ENCODE measurements around the gene GJC1.

GJC1 gene

GRCh38 chr17:44871556-44871955 lies 41.5 kb upstream of the GJC1 start:
- TF ChIP-seq PPARA (CRISPR knock-in tag; IDR thresholded peaks at IDR 0.05; ENCODE audit: borderline replicate concordance) = no peak
- TF ChIP-seq, protein P1, sequence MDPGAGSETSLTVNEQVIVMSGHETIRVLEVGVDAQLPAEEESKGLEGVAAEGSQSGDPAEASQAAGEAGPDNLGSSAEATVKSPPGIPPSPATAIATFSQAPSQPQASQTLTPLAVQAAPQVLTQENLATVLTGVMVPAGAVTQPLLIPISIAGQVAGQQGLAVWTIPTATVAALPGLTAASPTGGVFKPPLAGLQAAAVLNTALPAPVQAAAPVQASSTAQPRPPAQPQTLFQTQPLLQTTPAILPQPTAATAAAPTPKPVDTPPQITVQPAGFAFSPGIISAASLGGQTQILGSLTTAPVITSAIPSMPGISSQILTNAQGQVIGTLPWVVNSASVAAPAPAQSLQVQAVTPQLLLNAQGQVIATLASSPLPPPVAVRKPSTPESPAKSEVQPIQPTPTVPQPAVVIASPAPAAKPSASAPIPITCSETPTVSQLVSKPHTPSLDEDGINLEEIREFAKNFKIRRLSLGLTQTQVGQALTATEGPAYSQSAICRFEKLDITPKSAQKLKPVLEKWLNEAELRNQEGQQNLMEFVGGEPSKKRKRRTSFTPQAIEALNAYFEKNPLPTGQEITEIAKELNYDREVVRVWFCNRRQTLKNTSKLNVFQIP (CRISPR knock-in tag; IDR thresholded peaks at IDR 0.05; ENCODE audit: borderline replicate concordance, low read depth) = no peak
- no peak for TF ChIP-seq ESRRG (CRISPR knock-in tag; IDR thresholded peaks at IDR 0.05)
- no peak for ATAC-seq

GRCh38 chr17:44867841-44868240 lies 37.8 kb upstream of the GJC1 start:
- no peak for TF ChIP-seq ZC3H10 (CRISPR knock-in tag; IDR thresholded peaks at IDR 0.05)
- TF ChIP-seq TOX (CRISPR knock-in tag; IDR thresholded peaks at IDR 0.05; ENCODE audit: borderline replicate concordance) = no peak
- no peak for TF ChIP-seq ARNTL (CRISPR knock-in tag; IDR thresholded peaks at IDR 0.05; ENCODE audit: borderline replicate concordance, low read depth)
- TF ChIP-seq, protein P2, sequence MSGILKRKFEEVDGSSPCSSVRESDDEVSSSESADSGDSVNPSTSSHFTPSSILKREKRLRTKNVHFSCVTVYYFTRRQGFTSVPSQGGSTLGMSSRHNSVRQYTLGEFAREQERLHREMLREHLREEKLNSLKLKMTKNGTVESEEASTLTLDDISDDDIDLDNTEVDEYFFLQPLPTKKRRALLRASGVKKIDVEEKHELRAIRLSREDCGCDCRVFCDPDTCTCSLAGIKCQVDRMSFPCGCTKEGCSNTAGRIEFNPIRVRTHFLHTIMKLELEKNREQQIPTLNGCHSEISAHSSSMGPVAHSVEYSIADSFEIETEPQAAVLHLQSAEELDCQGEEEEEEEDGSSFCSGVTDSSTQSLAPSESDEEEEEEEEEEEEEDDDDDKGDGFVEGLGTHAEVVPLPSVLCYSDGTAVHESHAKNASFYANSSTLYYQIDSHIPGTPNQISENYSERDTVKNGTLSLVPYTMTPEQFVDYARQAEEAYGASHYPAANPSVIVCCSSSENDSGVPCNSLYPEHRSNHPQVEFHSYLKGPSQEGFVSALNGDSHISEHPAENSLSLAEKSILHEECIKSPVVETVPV (CRISPR knock-in tag; IDR thresholded peaks at IDR 0.05) = no peak
- no peak for TF ChIP-seq PPARA (CRISPR knock-in tag; IDR thresholded peaks at IDR 0.05; ENCODE audit: borderline replicate concordance)
- TF ChIP-seq, protein P3, sequence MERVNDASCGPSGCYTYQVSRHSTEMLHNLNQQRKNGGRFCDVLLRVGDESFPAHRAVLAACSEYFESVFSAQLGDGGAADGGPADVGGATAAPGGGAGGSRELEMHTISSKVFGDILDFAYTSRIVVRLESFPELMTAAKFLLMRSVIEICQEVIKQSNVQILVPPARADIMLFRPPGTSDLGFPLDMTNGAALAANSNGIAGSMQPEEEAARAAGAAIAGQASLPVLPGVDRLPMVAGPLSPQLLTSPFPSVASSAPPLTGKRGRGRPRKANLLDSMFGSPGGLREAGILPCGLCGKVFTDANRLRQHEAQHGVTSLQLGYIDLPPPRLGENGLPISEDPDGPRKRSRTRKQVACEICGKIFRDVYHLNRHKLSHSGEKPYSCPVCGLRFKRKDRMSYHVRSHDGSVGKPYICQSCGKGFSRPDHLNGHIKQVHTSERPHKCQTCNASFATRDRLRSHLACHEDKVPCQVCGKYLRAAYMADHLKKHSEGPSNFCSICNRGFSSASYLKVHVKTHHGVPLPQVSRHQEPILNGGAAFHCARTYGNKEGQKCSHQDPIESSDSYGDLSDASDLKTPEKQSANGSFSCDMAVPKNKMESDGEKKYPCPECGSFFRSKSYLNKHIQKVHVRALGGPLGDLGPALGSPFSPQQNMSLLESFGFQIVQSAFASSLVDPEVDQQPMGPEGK (CRISPR knock-in tag; IDR thresholded peaks at IDR 0.05; ENCODE audit: borderline replicate concordance) = no peak
- TF ChIP-seq SNAI2 (CRISPR knock-in tag; IDR thresholded peaks at IDR 0.05) = no peak
- no peak for TF ChIP-seq TSHZ2 (CRISPR knock-in tag; IDR thresholded peaks at IDR 0.05)
- no peak for TF ChIP-seq GLIS3 (CRISPR knock-in tag; IDR thresholded peaks at IDR 0.05)
- no peak for TF ChIP-seq CSDC2 (CRISPR knock-in tag; IDR thresholded peaks at IDR 0.05)
- TF ChIP-seq ISL1 (CRISPR knock-in tag; IDR thresholded peaks at IDR 0.05) = no peak
- no peak for ATAC-seq

DNA sequence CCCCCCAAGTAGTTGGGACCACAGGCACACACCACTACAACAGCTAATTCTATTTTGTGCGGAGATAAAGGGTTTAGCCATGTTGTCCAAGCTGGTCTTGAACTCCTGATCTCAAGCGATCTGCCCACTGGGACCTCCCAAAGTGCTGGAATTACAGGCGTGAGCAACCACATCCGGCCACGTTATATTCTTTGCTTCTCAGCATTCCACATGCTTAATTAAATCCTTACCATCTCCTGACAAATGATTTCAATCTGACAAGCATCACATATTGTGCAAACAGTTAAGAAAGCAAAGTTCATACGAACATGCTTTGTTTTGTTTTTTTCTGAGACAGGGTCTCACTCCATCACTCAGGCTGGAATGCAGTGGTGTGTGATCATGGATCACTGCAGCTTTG lies 35.8 kb upstream of the GJC1 start:
- TF ChIP-seq ZFP30 (CRISPR knock-in tag; IDR thresholded peaks at IDR 0.05) = no peak
- no peak for ATAC-seq

DNA sequence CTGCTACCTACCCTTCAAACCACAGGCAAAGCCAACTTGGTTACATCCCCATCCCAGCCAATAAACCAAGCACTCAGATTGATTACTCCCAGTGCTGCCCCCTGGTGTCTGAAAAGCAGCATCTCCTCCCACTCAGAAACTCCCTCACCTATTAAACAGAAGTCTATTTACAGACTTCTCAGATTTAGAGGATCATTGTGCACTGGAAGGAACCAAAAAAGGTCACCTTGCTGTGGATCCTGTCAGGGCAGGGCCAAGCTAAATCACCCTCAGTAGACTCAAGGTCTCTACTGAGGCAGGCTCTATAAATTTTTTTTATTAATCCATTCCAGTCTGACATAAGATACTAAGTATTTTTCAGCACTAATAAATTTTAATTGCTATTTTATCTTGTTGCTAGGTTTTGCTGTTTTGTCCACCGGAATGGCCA lies 35.2 kb upstream of the GJC1 start:
- TF ChIP-seq ZNF8 (CRISPR knock-in tag; IDR thresholded peaks at IDR 0.05) = no peak
- TF ChIP-seq TSHZ2 (CRISPR knock-in tag; IDR thresholded peaks at IDR 0.05) = no peak
- TF ChIP-seq ZFP30 (CRISPR knock-in tag; IDR thresholded peaks at IDR 0.05) = no peak
- no peak for TF ChIP-seq BACH2 (CRISPR knock-in tag; IDR thresholded peaks at IDR 0.05; ENCODE audit: borderline replicate concordance)
- no peak for TF ChIP-seq ESRRG (CRISPR knock-in tag; IDR thresholded peaks at IDR 0.05)
- TF ChIP-seq ARNTL (CRISPR knock-in tag; IDR thresholded peaks at IDR 0.05; ENCODE audit: borderline replicate concordance, low read depth) = no peak
- no peak for TF ChIP-seq TOX (CRISPR knock-in tag; IDR thresholded peaks at IDR 0.05; ENCODE audit: borderline replicate concordance)
- TF ChIP-seq CSDC2 (CRISPR knock-in tag; IDR thresholded peaks at IDR 0.05) = no peak
- TF ChIP-seq PPARA (CRISPR knock-in tag; IDR thresholded peaks at IDR 0.05; ENCODE audit: borderline replicate concordance) = no peak
- no peak for TF ChIP-seq TCF4 (CRISPR knock-in tag; IDR thresholded peaks at IDR 0.05; ENCODE audit: borderline replicate concordance)
- TF ChIP-seq ZC3H10 (CRISPR knock-in tag; IDR thresholded peaks at IDR 0.05) = no peak
- peak; percentile 90 for ATAC-seq

Data from SK-N-SH treated with all-trans-retinoic acid at 6 μM for 48 hours (cell line).